Hippocampal formation (tissue), 2 donors: ENCODE results near the gene CD34.

Source experiments
- DNase-seq, 2 donors: peaks; one replicate each; lab custom pipeline; 2025; lab: John Stamatoyannopoulos, UW

Gene CD34

DNA sequence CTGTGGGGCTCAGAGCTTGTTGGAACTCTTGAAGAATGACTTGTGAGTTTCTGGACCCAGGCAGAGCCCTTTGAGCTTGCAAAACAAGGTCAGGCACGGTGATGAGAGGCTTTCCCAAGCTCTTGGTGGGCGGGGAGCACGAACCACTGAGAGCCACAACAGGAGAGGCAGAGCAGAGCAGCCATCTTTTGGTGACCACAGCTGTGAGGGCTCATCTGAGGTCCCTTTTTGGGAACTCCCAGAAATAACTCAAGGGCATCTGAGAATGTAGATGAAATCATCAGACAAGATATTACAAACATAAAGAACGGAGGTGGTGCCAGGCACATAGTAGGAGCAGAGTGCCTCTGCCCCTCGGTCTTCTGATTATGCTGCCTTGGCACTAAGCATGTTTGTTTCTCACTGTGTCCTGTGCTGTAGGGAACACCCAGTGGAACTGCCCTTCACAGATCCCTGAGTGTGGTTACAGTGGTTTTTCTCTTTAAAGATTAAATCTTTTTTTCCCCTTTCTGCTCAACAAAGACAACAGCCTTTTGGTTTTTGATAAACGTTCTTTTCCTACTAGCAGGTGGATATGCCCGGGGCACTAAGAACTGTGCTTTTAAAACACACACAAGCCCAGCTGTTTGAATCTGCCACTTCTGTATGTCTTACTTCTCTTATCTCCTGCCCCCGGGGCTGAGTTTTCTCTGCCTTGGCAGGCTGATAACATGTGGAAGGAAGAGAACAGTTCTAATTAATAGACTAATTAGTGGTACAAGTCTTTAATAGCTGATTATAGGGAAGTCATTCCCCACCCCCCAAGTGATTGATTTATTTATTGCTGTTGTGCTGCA lies 37.7 kb downstream of the CD34 start:
- no peak for DNase-seq

DNA sequence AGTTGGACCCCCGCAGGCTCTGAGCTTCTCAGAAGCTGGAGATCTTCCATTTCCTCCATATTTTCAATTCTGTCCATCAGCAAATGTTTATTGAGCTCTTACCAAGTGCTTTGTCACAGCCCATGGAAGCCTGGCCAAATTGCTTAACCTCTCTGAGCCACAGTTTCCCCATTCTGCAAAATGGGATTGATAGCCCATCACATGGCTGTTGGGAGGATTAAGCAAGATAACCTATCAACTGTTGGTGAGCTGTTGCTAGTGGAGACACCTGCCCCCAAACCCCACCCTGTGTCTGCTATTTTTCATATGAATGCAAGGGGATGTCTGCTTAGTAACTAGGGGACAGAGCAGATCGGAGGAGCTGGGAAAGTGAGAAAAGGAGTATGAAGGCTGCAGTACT lies 38.3 kb downstream of the CD34 start:
- DNase-seq = no peak

DNA sequence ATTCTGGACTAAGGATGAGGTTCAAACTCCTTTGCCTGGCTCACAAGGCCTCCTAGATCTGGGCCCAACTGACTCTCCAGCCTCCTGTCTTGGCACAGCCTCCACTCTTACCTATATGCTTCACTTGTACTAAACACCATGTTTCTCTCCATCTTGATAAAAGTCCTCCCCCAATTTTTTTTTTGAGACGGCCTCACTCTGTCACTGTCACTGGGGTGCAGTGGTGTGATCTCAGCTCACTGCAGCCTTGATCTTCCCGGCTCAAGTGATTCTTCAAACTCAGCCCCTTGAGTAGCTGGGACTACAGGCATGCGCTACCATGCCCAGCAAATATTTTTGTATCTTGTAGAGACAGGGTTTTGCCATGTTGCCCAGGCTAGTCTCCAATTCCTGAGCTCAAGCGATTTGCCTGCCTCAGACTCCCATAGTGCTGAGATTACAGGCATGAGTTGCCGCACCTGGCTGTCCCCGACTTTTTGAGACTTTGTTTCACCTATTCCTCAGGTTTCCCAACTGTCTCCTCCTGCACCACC lies 39.7 kb downstream of the CD34 start:
- no peak for DNase-seq

DNA sequence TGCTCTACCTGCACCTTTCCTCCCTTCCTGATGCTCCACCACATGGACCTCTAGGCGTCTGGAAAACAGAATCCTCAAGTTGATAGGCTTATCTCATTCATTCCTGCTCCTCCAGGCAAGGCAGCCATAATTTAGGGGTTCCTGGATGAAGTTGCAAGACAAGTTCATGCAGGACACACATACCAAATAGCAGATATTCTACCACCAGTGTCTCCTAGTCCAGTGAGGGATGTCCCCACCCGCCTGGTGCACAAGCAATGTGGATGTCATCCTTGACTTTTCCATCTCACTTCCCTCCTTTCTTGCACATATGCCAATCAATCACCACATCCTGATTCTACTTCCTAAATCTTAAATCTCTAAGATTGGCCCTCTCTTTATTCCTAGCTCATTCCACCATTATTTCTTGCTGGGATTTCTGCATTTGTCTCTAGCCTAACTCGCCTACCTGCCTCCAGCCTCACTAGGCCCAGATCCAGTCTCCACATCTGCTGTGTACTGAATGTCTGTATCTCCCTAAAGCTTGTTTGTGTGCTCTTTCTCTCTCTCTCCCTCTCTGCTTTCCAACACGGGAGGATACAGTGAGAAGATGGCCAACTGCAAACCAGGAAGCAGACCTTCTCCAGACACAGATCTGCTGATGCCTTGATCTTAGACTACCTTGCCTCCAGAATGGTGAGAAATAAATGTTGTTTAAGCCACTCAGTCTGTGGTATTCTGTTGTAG lies 40.5 kb downstream of the CD34 start:
- DNase-seq = no peak

DNA sequence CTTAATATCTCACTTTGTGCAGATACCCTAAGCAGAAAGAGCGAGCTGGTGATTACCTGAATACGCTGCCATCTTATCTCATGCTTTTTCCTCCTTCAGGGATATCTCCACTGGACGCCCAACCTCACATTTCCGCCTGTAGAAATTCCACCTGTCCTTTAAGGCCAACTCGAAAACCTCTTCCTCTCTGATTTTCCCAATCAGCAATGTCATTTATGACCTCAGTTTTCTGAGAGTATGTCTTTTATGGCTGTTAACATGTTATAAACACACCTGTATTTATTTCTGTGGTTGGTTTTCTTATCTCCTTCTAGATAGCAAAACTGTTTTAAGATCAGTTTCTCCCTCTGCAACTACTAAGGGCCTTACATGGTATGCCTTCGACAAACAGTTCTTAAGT lies 41.1 kb downstream of the CD34 start:
- DNase-seq = no peak

DNA sequence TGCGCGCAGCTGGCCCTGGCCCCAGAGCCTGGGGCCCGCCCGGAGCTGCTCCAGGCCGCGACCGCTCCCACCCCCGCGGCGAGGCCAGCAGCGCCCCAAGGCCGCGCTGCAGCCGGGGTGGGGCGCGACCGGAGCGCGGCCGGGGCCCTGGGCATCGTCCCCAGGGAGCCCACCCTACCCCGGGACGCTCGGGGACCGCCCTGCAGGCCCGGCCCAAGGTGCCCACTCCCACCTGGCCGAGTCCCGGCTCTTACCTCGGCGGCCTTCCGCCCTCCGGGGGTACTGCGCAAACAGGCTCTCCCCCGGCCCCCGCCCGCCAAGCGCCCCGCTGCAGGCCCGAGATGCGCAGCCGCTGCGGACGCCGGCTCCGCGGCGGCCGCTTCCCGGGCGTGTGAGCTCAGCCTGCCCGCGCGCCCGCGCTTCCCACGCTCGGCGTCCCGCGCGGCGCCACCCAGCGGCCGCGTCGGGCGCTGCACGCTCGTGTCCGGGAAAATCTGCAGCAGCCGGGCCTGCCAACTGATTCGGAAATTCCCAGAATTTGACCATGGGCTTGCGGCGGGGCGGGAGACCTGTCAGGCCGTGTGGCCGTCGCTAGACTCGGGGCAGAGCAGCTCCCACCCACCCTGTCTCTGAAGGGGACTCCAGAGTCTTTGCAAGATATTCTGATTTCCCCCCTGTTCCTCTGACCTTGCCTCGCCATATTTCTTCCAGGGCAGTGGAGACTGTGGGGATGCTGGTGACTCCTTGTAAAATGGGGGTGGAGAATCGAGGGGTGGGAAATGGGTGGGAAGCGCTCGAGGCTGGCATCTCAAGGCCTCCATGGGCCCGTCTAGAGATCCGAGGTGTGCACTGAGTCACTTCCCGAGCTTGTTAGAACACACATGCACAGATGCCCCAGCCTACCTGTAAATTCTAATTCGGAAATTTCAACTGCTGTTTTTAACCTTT lies 41.9 kb downstream of the CD34 start:
- DNase-seq = peak; percentile 66 to 76

DNA sequence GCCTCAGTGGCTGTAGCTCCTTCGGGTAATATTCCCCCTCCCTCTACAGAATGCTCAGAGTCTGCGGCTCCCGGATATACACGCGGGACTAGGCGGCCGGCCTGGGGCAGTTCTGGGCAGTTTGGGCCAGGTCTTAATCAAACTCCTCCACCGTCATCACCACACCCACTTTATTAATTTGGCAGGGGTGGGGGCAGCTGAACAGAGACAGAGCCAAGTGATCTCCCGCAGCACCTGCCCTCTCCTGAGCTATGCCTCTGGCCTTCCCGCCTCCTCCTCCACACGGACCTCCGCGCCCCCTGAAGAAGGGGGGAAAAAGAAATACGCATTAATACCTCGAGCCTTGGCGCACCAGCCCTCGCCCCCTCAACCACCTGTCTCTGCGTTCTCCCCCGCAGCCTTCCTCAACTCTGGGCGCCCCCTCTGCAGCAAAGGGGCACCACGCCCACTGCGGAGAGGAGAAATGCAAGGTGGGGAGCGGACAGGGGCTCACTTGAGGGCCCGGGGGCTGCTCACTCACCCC lies 42.6 kb downstream of the CD34 start:
- no peak for DNase-seq

DNA sequence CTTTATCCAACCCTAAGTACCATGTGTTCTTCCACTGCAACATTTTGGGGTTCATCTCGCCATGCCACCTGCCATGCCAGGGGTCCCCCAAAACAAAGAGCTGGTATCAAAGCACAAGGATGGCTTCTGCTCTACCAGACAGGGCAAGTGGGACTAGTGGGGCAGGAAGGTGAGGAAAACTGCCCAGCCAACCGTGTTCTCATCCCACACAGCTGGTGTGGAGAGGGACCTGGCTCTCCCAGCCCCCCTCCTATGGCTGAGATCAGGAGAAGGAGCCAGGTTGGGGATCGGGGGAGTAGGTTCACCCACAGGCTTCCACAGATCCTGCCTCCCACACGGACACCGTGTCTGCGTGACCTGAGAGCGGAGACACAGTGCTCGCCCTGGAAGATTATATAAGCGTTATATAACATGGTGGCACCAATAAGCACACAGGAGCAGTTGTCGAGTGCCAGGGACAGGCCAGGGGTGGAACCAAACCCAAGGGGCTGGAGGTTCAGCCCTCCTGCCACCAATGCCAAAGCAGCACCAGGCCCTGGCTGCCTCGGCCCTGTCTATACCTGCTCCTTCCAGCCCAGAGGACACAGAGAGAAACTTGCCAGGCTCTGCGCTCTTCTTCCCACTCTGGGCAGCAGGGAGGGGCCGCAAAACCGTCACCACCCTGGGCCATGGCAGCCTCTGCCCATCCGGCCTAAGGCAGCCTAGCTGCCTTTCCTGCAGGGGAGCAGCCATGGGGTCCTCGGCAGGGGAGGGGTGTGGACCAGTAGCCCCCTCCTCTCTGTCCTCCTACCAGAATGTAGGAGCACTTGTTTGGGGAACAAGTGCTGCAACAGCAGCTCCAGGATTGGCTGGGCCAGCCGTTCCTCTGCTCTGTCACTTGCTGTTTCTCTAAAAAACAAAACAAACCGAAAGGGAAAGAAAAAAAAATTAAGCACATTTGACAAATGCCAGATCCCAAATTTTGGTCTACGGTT lies 43.5 kb downstream of the CD34 start:
- peak in 1 of 2 donors; percentile 14 for DNase-seq

DNA sequence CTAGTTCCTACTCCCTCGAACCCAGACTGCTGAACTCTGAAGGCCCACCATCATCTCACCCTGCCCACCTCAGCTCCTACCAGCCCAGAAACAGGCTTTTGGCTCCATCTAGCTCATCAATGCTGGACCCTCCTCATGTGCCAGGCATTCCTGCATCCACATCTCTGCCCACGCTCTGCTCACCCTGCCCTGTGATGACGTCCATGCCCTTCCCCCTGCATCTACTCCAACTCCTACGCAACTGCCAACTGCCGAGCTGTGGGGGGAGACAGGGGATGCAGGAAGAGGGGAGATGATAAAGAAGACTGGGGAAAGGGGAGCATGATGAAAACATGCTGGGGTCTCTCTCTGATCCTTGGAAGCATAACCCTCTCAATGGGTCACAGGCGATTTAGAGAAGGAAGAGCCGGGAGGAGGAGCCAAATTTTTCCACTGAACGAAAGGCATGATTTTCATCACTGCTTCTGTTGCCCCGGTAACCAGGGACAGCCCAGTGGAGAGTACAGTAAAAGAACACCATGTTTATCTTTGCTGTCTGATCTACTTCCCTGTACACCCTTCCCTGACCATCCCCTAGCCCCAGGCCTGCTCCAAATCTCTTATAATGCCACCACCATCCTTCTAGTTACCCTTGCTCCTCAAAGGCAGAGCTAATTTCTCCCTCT lies 44.3 kb downstream of the CD34 start:
- peak in 1 of 2 donors; percentile 48 for DNase-seq

DNA sequence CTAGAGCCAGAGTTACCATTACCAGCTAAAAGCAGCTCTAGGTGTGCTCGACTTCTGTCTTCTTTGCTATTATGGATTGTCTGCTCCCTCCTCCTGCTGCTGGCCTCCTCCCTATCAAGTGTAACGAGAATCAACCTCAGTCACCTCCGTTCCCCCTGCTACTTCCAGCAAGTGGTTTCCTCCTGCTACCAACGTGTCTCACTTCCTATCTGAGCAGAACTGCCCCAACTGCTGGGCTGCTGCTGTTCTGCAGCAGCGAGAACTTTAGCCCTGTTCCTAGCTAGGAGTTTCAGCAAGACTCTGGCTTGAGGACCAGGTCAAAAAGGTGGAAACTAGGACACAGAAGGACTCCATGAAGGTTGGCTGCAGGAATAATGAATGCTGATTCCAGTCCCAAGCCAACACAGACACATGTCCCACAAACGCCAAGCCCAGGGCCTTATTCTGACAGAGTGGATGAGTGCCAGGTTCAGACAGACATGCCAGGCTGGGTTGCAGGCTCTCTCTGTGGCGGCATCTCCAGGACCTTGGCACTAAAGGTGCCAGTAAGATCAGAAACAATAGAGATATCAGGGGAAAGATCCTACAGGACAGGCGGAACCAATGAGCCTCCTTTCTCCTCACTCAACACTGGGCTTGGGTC lies 46.9 kb downstream of the CD34 start:
- no peak for DNase-seq

DNA sequence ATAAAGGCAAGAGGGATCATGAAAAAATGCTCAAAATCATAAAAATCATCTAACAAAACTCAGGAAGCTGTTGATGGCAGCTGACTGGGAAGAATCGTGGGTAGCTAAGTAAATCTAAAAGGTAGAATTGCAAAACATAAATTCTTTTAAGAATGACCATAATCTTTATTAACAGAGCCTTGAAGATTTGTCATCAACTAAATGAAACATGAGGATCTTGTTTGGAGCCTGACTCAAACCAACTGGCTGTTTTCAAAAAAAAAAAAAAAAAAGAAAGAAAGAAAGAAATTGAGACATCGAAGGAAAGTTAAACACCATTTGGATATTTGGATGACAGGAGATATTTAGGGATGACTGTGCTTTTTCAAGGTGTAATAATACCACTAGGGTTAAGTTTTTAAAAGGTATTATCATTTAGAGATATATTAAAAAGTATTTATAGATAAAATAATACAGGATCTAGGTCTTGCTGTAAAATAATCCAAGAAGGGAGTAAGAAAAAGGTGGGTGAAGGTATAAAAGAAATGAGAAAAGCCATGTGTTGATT lies 48.6 kb downstream of the CD34 start:
- DNase-seq = no peak

DNA sequence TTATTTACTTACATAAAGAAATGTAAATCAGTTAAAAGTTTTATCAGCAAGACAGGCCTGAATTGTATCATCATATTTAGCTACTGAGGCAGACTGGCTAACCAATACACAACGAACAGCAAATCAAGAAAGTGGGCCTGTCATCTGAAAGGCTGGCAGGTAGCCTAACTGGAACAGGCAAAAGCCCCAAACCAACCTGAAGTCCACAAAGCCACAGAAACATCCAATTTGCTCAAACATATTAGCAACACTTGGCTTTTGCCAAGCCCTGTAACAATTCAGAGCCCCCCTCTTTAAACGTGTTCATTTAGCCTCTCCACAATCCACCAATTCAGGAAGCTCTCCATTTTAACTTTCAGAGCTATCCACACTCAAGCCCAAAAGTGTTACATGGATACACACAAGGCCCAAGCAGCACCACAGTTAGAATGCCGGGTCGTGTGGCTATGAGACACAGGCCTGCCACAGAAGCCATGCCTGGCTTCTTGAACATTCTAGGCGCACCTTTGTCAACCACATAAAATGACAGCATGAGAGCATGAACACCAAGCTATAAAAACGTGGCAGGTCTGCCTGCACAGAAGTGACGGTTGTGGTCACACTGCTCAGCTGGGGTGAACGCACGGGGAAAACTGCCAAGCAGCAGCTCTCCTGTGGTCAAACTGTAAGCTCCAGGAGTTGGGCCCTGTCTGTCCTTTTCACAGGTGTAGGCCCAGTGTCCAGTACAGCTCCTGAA lies 49.3 kb downstream of the CD34 start:
- no peak for DNase-seq

DNA sequence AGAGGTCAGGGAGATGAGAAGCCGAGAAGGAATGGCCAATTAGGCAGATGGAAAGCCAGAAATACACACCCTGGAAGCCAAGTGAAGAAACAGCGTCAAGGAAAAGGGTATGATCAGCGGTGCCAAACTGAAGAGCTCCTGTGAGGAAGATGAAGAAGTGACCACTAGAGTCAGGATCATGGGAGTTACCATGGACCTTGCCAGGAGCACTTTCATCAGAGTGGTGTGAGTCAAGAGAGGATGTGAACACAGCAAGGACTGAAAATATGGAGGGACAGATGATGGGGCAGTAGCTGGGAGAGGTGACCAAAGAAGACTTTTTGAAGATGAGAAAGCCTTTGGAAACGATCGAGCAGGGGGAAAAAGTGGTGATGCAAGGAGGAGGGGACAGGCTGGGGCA lies 50.4 kb downstream of the CD34 start:
- DNase-seq = no peak

DNA sequence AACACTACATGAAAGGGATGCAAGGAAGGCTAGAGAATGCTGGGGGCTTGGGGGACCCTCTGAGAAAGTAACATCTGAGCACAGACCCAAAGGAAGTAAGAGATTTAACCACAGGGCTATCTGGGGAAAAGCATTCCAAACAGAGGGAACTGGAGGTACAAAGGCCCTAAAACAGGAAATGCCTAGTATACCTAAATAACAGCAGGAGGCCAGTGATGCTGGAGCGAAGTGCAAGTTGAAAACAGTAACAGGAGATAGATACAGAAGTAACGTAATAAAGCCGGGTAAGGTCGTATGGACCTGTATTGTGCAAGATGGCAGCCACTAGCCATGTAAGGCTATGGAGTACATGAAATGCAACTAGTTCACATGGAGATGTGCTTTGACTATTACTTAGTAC lies 52.1 kb downstream of the CD34 start:
- no peak for DNase-seq

DNA sequence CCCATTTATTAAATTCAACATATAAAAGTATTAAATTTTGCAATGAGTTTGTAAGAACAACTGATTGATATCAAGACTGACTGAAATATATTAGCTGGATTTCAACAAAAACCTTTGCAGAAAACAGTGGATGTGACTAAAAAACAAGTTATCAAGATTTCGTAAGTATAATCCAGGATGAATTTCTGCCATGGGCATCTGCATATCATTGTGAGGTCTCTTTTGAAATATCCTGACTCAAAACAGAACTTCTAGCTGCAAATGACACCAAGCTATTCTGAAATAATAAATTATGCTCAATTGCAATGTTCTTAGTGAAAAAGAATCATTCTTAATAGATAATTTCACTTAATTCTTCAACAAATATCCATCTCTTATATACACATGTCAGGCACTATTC lies 52.6 kb downstream of the CD34 start:
- DNase-seq = no peak

DNA sequence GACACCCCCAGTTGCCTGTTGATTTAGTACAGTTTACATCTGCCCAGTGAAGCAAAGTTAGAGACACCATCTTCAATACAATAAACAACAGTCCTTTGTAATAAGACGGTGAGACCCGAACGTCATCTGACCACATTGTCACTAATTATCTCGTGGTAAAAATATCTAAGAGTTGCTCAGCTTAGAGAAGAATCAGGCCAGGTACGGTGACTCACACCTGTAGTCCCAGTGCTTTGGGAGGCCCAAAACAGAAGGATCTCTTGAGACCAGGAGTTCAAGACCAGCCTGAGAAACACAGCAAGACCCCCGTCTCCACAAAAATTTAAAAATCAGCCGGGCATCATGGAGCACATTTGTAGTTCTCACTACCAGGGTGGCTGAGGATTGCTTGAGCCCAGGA lies 53.5 kb downstream of the CD34 start:
- no peak for DNase-seq

DNA sequence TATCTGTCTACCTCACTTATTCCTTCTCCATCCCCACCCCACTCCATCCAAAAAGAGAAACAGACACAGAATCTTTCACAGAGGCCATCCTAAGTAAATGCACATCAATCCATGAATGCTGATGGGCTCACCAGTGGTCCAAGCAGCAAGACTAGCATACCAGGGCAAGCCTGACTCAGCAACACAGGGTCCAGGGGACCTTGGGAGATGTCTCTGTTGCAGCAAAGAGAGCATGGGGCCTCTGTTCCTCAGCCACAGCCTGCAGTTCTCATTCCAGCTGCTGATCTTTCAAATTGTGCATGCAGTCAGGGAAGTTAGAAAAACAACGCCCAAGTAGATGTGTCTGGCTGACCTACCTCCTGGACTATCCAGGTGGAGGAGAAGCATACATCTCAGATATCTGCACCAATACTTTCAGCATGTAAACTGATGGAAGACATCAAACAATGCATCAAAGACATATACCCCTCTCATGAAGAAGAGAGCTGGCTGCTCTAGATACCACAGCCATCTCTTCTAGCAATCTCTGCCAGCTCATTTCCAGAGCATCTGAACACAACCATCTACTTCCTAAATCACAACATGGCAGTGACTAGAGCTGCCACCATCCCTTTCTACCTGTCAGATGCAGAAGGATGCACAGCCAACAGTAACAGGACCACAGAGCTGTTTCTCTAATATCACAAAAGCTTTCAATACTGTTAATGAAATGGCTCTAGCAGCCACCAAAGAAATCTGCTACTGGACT lies 54.5 kb downstream of the CD34 start:
- DNase-seq = no peak

DNA sequence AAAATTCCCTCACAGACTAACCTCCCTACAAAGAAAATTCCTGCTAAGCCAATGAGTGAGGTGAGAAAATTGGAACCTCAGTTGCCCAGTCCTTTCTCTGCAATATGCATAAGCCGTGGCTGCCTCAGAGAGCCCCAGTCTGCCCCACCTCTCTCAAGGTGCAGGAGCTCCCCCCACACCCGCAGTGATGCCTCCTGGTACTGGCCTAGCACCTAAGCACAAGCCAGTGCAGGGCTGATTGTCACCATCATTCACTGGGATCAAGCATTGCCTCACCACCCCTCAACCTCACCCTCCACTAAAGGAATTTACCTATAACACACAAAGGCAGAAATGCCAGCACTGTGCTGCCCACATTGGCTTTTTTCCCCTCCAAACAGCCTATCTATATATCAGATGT lies 56.9 kb downstream of the CD34 start:
- no peak for DNase-seq
